GM12878 (cell line): ENCODE measurements around the gene TPGS1. TPM values are rescaled to one million over a fixed set of nuclear protein-coding genes. Genes with fewer than 3 reads are reported as not detected.

Experiments used
- ASH2L ChIP-seq: fragments of 300-600, 200-600 bp; sonication (generic); IDR thresholded peaks from 2 replicates; pipeline ENCODE4 v1.6.1; 2017; ENCODE audit warnings: low read depth, mild to moderate bottlenecking, borderline replicate concordance
- CHD1 ChIP-seq: IDR thresholded peaks from 2 replicates; pipeline ENCODE4 v1.6.1; 2012; ENCODE audit warnings: low read depth, low read length, improper control_type of control experiment
- CHD2 ChIP-seq: IDR thresholded peaks from 2 replicates; pipeline ENCODE4 v1.6.1; 2011; ENCODE audit warnings: low read depth, low read length, improper control_type of control experiment, borderline replicate concordance
- CREM ChIP-seq: IDR thresholded peaks from 2 replicates; pipeline ENCODE4 v1.6.1; 2014; ENCODE audit warnings: antibody characterized with exemption, low read depth
- CTCF ChIP-seq, 3 experiments: IDR thresholded peaks in 2 of 3; conservative IDR thresholded peaks in 1 of 3; 2 replicates each; pipeline ENCODE4 v1.5.1; 2011; ENCODE audit warnings: low read depth in 3 of 3, low read length in 3 of 3, mild to moderate bottlenecking in 3 of 3, control low read depth in 2 of 3, moderate library complexity in 2 of 3, inconsistent platforms in 1 of 3, mixed read lengths in 1 of 3; ENCODE audit not compliant: control insufficient read depth in 2 of 3, insufficient read depth in 1 of 3; ENCODE audit errors: extremely low read depth in 1 of 3
- DPF2 ChIP-seq: fragments of 450-650 bp; IDR thresholded peaks from 2 replicates; pipeline ENCODE4 v1.6.1; 2017; ENCODE audit warnings: mild to moderate bottlenecking
- GATAD2B ChIP-seq: fragments of 450-650 bp; conservative IDR thresholded peaks from 2 replicates; pipeline ENCODE4 v1.6.1; 2017; ENCODE audit warnings: low read depth, mild to moderate bottlenecking, moderate library complexity
- HCFC1 ChIP-seq: fragments of 150-350 bp; IDR thresholded peaks from 2 replicates; pipeline ENCODE4 v1.6.1; 2014; ENCODE audit warnings: low read length
- HDGF ChIP-seq: fragments of 450-650 bp; IDR thresholded peaks from 2 replicates; pipeline ENCODE4 v1.6.1; 2016; ENCODE audit warnings: antibody characterized with exemption
- IKZF1 ChIP-seq: fragments of 450-650 bp; conservative IDR thresholded peaks from 2 replicates; pipeline ENCODE4 v1.6.1; 2017; ENCODE audit warnings: antibody characterized with exemption, mild to moderate bottlenecking
- IRF4 ChIP-seq: IDR thresholded peaks from 2 replicates; pipeline ENCODE4 v1.6.1; 2011; ENCODE audit warnings: low read depth, low read length
- KLF5 ChIP-seq: fragments of 450-650 bp; IDR thresholded peaks from 2 replicates; pipeline ENCODE4 v1.6.1; 2014; ENCODE audit warnings: mild to moderate bottlenecking; ENCODE audit not compliant: partially characterized antibody
- MYC ChIP-seq: IDR thresholded peaks from 2 replicates; pipeline ENCODE4 v1.6.1; 2011; ENCODE audit warnings: mild to moderate bottlenecking, low read length, moderate library complexity, inconsistent platforms; ENCODE audit not compliant: insufficient read depth, insufficient replicate concordance, insufficient read length, severe bottlenecking
- NBN ChIP-seq: fragments of 450-650 bp; IDR thresholded peaks from 2 replicates; pipeline ENCODE4 v1.6.1; 2016
- NR2F1 ChIP-seq: fragments of 450-650 bp; conservative IDR thresholded peaks from 2 replicates; pipeline ENCODE4 v1.6.1; 2017; ENCODE audit warnings: mild to moderate bottlenecking
- PAX5 ChIP-seq: IDR thresholded peaks from 2 replicates; pipeline ENCODE4 v1.6.1; 2011; ENCODE audit warnings: low read depth, low read length, borderline replicate concordance
- RAD21 ChIP-seq: IDR thresholded peaks from 2 replicates; pipeline ENCODE4 v1.6.1; 2011; ENCODE audit warnings: mild to moderate bottlenecking, low read depth, low read length, moderate library complexity; ENCODE audit not compliant: insufficient read depth
- RB1 ChIP-seq: fragments of 450-650 bp; formaldehyde crosslinking; IDR thresholded peaks from 2 replicates; pipeline ENCODE4 v1.6.1; 2017; ENCODE audit warnings: mild to moderate bottlenecking, borderline replicate concordance
- RUNX3 ChIP-seq: IDR thresholded peaks from 2 replicates; pipeline ENCODE4 v1.6.1; 2012; ENCODE audit warnings: low read length, inconsistent platforms
- SIN3A ChIP-seq: IDR thresholded peaks from 2 replicates; pipeline ENCODE4 v1.6.1; 2012; ENCODE audit warnings: low read depth, low read length, improper control_type of control experiment
- SMARCA5 ChIP-seq: fragments of 450-650 bp; IDR thresholded peaks from 2 replicates; pipeline ENCODE4 v1.6.1; 2017; ENCODE audit warnings: mild to moderate bottlenecking
- STAT1 ChIP-seq: fragments of 450-650 bp; conservative IDR thresholded peaks from 2 replicates; pipeline ENCODE4 v1.6.1; 2014; ENCODE audit warnings: antibody characterized with exemption, mild to moderate bottlenecking
- TCF3 ChIP-seq: IDR thresholded peaks from 2 replicates; pipeline ENCODE4 v1.6.1; 2012; ENCODE audit warnings: low read depth, mild to moderate bottlenecking, low read length, borderline replicate concordance; ENCODE audit not compliant: insufficient read depth
- YBX1 ChIP-seq: fragments of 450-650 bp; IDR thresholded peaks from 2 replicates; pipeline ENCODE4 v1.6.1; 2016; ENCODE audit warnings: antibody characterized with exemption
- YY1 ChIP-seq: IDR thresholded peaks from 2 replicates; pipeline ENCODE4 v1.6.1; 2011; ENCODE audit warnings: low read depth, mild to moderate bottlenecking, low read length
- ZNF207 ChIP-seq: fragments of 450-650 bp; IDR thresholded peaks from 2 replicates; pipeline ENCODE4 v1.6.1; 2014; ENCODE audit warnings: antibody characterized with exemption, mild to moderate bottlenecking, borderline replicate concordance
- ZNF217 ChIP-seq: fragments of 450-650 bp; IDR thresholded peaks from 2 replicates; pipeline ENCODE4 v1.6.1; 2017; ENCODE audit warnings: antibody characterized with exemption, mild to moderate bottlenecking
- ZNF687 ChIP-seq: fragments of 450-650 bp; IDR thresholded peaks from 2 replicates; pipeline ENCODE4 v1.6.1; 2017; ENCODE audit warnings: mild to moderate bottlenecking, moderate library complexity
- polyA plus RNA-seq, 11 experiments: library from polyadenylated mRNA; depleted of rRNA in 4 of 11; unstranded in 6 of 11; stranded (reverse) in 5 of 11; fragments of >200 nt; fragmentation: Nextera tagmentation in 4 of 11; fragmentation: Illumina TruSeq in 1 of 11; extraction: Ambion mirVana in 4 of 11; extraction: Trizol in 1 of 11; gene quantifications; 1 replicate in 1 of 11; 2 replicates in 10 of 11; pipeline versions ENCODE4 v1.2.1 to v1.2.3, GENCODE V29; 2011 to 2016; ENCODE audit warnings: inconsistent platforms in 2 of 11, missing spikeins in 2 of 11, low read depth in 1 of 11
- total RNA-seq, 4 experiments: library from RNA; depleted of rRNA in 3 of 4; stranded (reverse); fragments of >200 nt in 3 of 4; fragmentation: Illumina TruSeq in 1 of 4; extraction: Trizol in 1 of 4; gene quantifications; 2 replicates each; pipeline versions ENCODE4 v1.2.1 to v1.2.3, GENCODE V29; 2013 to 2021

The TPGS1 gene
- total and polyA plus RNA-seq, 10 of the 15 experiments (the other 5 are each of a cell fraction or from before 2014, with no cell fraction given): 0.24 to 24.7 (median 7.7) TPM; not detected in 2

- TF ChIP-seq RB1 (peak; percentile 54; the same call in 1 of the 2 replicates), CHD1 (no peak), CHD2 (peak; percentile 59; the same call in 1 of the 2 replicates), RAD21 (peak; percentile 71), ZNF207 (peak; percentile 60; the same call in 1 of the 2 replicates), IKZF1 (peak; percentile 49; the same call in 1 of the 2 replicates), PAX5 (0 out of 2 replicates have a peak, but pooled peaks have one; percentile 20), ZNF687 (peak; percentile 14; the same call in 1 of the 2 replicates), SIN3A (peak; percentile 84), DPF2 (0 out of 2 replicates have a peak, but pooled peaks have one; percentile 7), NR2F1 (peak; percentile 57), RUNX3 (peak; percentile 33; the same call in 1 of the 2 replicates), ASH2L (no peak), YBX1 (no peak), ZNF217 (no peak), YY1 (peak; percentile 86), CTCF (IDR thresholded peaks at IDR 0.05 in 2 of 3, conservative IDR thresholded peaks at IDR 0.05 in 1 of 3; ENCODE audit: control insufficient read depth in 2 of 3, extremely low read depth in 1 of 3, insufficient read depth in 1 of 3, low read depth in 3 of 3, low read length in 3 of 3) (peak; percentile 98 to 100 (median 100)), MYC (peak; percentile 37), GATAD2B (0 out of 2 replicates have a peak, but pooled peaks have one; percentile 21), SMARCA5 (peak; percentile 95), IRF4 (0 out of 2 replicates have a peak, but pooled peaks have one; percentile 52), STAT1 (0 out of 2 replicates have a peak, but pooled peaks have one; percentile 92), NBN (0 out of 2 replicates have a peak, but pooled peaks have one; percentile 46), CREM (peak; percentile 66), TCF3 (0 out of 2 replicates have a peak, but pooled peaks have one; percentile 70), HCFC1 (peak; percentile 33; the same call in 1 of the 2 replicates), HDGF (peak; percentile 86), KLF5 (peak; percentile 58)
Measured at GRCh38 chr19:510606-511100, 3.4 kb downstream of the TPGS1 start (continued).
